Neural progenitor cell (in vitro differentiated cells): ENCODE measurements around the gene KCNJ9. TPM values are rescaled to one million over a fixed set of nuclear protein-coding genes. Genes with fewer than 3 reads are reported as not detected.

Experiments
- DNase-seq: peaks from one replicate; pipeline ENCODE4 v3.0.0-alpha.2; 2016; ENCODE audit warnings: low spot score
- H2AFZ ChIP-seq: fragments of 200-600 bp; sonication (generic); replicated peaks from 2 replicates; pipeline ENCODE4 v1.6.1; 2016; ENCODE audit warnings: antibody characterized with exemption
- H3F3A ChIP-seq: fragments of 200-600 bp; sonication (generic); 2 replicates; pipeline ENCODE4 v1.6.1; 2016; ENCODE audit warnings: antibody characterized with exemption, low read depth
- H3K27ac ChIP-seq: fragments of 200-600 bp; sonication (generic); 2 replicates; pipeline ENCODE4 v1.5.1; 2016; ENCODE audit warnings: mild to moderate bottlenecking
- H3K27me3 ChIP-seq: fragments of 200-600 bp; sonication (generic); 2 replicates; pipeline ENCODE4 v1.6.1; 2016; ENCODE audit warnings: mild to moderate bottlenecking, moderate library complexity
- H3K36me3 ChIP-seq: fragments of 200-600 bp; sonication (generic); 2 replicates; pipeline ENCODE4 v1.5.1; 2016
- H3K4me1 ChIP-seq: fragments of 200-600 bp; sonication (generic); 2 replicates; pipeline ENCODE4 v1.6.1; 2016; ENCODE audit warnings: mixed run types
- H3K4me2 ChIP-seq: fragments of 200-600 bp; sonication (generic); 2 replicates; pipeline ENCODE4 v1.6.1; 2016
- H3K4me3 ChIP-seq: fragments of 200-600 bp; sonication (generic); 2 replicates; pipeline ENCODE4 v1.5.1; 2016
- H3K79me2 ChIP-seq: fragments of 200-600 bp; sonication (generic); 2 replicates; pipeline ENCODE4 v1.6.1; 2016; ENCODE audit warnings: low read depth
- H3K9ac ChIP-seq: fragments of 200-600 bp; sonication (generic); 2 replicates; pipeline ENCODE4 v1.6.1; 2016
- H3K9me3 ChIP-seq: fragments of 200-600 bp; sonication (generic); 2 replicates; pipeline ENCODE4 v1.5.1; 2016; ENCODE audit warnings: low read depth
- H4K20me1 ChIP-seq: fragments of 200-600 bp; sonication (generic); 2 replicates; pipeline ENCODE4 v1.6.1; 2016; ENCODE audit warnings: low read depth
- H3K27ac Mint-ChIP-seq: 3 replicates; pipeline ENCODE4 v1.8.0; 2021; ENCODE audit warnings: mixed read lengths
- H3K27me3 Mint-ChIP-seq: 2 replicates; pipeline ENCODE4 v1.8.0; 2022; ENCODE audit warnings: low read depth, mild to moderate bottlenecking, inconsistent platforms, moderate library complexity, mixed read lengths; ENCODE audit not compliant: insufficient read depth
- H3K36me3 Mint-ChIP-seq: 3 replicates; pipeline ENCODE4 v1.8.0; 2021; ENCODE audit warnings: mixed read lengths
- H3K4me1 Mint-ChIP-seq: 3 replicates; pipeline ENCODE4 v1.8.0; 2021; ENCODE audit warnings: mixed read lengths
- H3K4me3 Mint-ChIP-seq: 3 replicates; pipeline ENCODE4 v1.8.0; 2021; ENCODE audit warnings: mild to moderate bottlenecking, moderate library complexity, mixed read lengths
- H3K9me3 Mint-ChIP-seq: 3 replicates; pipeline ENCODE4 v1.8.0; 2020; ENCODE audit warnings: mixed read lengths
- EZH2 ChIP-seq: fragments of 200-600 bp; sonication (generic); IDR thresholded peaks from 2 replicates; pipeline ENCODE4 v1.6.1; 2017; ENCODE audit warnings: antibody characterized with exemption, mild to moderate bottlenecking, moderate library complexity
- EZH2phosphoT487 ChIP-seq: fragments of 200-600 bp; sonication (generic); IDR thresholded peaks from 2 replicates; pipeline ENCODE4 v1.6.1; 2017; ENCODE audit warnings: antibody characterized with exemption
- total RNA-seq: library from RNA; depleted of rRNA; stranded (reverse); fragments of >200 nt; gene quantifications from 2 replicates; pipeline ENCODE4 v1.2.3, GENCODE V29; 2015; ENCODE audit warnings: low replicate concordance
- TF ChIP-seq, protein P1 (sequence below): fragments of 200-600 bp; sonication (generic); IDR thresholded peaks from 2 replicates; pipeline ENCODE4 v1.5.1; 2017; ENCODE audit warnings: antibody characterized with exemption, mild to moderate bottlenecking

Gene KCNJ9
- total RNA-seq, 1 donor from 2014 or later = 0.09 TPM

GRCh38 chr1:160129558-160129957 lies 48.2 kb downstream of the KCNJ9 start:
- H3K36me3 Mint-ChIP-seq = peaks cover 55% of the 10 kb centered on the region
- no peaks in the 10 kb centered on the region for H3K79me2 ChIP-seq
- peaks cover 6% of the 10 kb centered on the region for H3K36me3 ChIP-seq
- TF ChIP-seq, protein P1, sequence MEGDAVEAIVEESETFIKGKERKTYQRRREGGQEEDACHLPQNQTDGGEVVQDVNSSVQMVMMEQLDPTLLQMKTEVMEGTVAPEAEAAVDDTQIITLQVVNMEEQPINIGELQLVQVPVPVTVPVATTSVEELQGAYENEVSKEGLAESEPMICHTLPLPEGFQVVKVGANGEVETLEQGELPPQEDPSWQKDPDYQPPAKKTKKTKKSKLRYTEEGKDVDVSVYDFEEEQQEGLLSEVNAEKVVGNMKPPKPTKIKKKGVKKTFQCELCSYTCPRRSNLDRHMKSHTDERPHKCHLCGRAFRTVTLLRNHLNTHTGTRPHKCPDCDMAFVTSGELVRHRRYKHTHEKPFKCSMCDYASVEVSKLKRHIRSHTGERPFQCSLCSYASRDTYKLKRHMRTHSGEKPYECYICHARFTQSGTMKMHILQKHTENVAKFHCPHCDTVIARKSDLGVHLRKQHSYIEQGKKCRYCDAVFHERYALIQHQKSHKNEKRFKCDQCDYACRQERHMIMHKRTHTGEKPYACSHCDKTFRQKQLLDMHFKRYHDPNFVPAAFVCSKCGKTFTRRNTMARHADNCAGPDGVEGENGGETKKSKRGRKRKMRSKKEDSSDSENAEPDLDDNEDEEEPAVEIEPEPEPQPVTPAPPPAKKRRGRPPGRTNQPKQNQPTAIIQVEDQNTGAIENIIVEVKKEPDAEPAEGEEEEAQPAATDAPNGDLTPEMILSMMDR = no peak
- TF ChIP-seq EZH2phosphoT487 (no peak), EZH2 (no peak)
- H3K4me3 Mint-ChIP-seq = no peak overlapping the region
- H3F3A ChIP-seq = peaks cover under 1% of the 10 kb centered on the region
- H4K20me1 ChIP-seq = no peaks in the 10 kb centered on the region
- H3K9me3 Mint-ChIP-seq = no peaks in the 10 kb centered on the region
- H3K4me1 ChIP-seq = no peaks in the 10 kb centered on the region
- H3K4me3 ChIP-seq = no peak overlapping the region
- H3K9me3 ChIP-seq = no peaks in the 10 kb centered on the region
- H3K27ac ChIP-seq = no peak overlapping the region
- H3K27me3 Mint-ChIP-seq = peaks cover 2% of the 10 kb centered on the region
- H3K9ac ChIP-seq = no peak overlapping the region
- H3K4me1 Mint-ChIP-seq = peaks cover 3% of the 10 kb centered on the region
- H2AFZ ChIP-seq = no peak overlapping the region
- H3K27ac Mint-ChIP-seq = no peak overlapping the region
- H3K4me2 ChIP-seq = no peak overlapping the region
- no peaks in the 10 kb centered on the region for H3K27me3 ChIP-seq
- DNase-seq = no peak

GRCh38 chr1:160129966-160130365 lies 48.6 kb downstream of the KCNJ9 start:
- Histone ChIP-seq H3K4me3 (no peak overlapping the region), H3K4me2 (no peak overlapping the region), H3K36me3 (peaks cover 6% of the 10 kb centered on the region), H4K20me1 (no peaks in the 10 kb centered on the region), H3K27ac (no peak overlapping the region), H3K9ac (no peak overlapping the region), H3K27me3 (no peaks in the 10 kb centered on the region), H2AFZ (no peak overlapping the region), H3K4me1 (no peaks in the 10 kb centered on the region), H3K79me2 (no peaks in the 10 kb centered on the region), H3F3A (peaks cover 3% of the 10 kb centered on the region), H3K9me3 (no peaks in the 10 kb centered on the region)
- Mint-ChIP-seq H3K27me3 (peaks cover 2% of the 10 kb centered on the region), H3K9me3 (no peaks in the 10 kb centered on the region), H3K4me1 (peaks cover 6% of the 10 kb centered on the region), H3K36me3 (peaks cover 57% of the 10 kb centered on the region), H3K27ac (no peak overlapping the region), H3K4me3 (no peak overlapping the region)
- TF ChIP-seq EZH2phosphoT487 (no peak), EZH2 (no peak)
- TF ChIP-seq, protein P1 = no peak
- DNase-seq = no peak

DNA sequence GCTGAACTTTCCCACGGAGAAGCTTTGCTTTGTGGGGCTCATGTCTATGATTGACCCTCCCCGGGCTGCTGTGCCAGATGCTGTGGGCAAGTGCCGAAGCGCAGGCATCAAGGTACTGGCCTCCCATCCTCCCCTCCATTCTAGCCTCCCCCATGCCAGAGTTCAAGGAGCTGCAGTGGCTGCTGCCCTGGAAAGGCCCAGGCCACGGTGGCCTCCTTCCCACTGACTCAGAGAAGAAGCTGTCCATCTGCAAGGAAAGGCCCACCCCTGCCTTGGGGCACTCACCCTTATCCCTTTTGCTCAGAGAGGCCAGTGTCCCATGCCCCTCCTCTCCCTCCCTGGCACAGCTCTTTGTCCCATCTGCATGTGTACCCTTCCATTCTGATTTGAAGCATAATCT lies 49.1 kb downstream of the KCNJ9 start:
- Histone ChIP-seq H3K79me2 (no peaks in the 10 kb centered on the region), H3K27me3 (no peaks in the 10 kb centered on the region), H3K9ac (no peak overlapping the region), H2AFZ (no peak overlapping the region), H3K9me3 (no peaks in the 10 kb centered on the region), H3K4me1 (no peaks in the 10 kb centered on the region), H4K20me1 (no peaks in the 10 kb centered on the region), H3K4me3 (no peak overlapping the region), H3F3A (peaks cover 3% of the 10 kb centered on the region), H3K36me3 (peaks cover 6% of the 10 kb centered on the region), H3K4me2 (no peak overlapping the region), H3K27ac (no peak overlapping the region)
- Mint-ChIP-seq H3K36me3 (peaks cover 60% of the 10 kb centered on the region), H3K9me3 (no peaks in the 10 kb centered on the region), H3K27me3 (peaks cover 2% of the 10 kb centered on the region), H3K27ac (peak overlapping the region; percentile 33), H3K4me3 (no peak overlapping the region), H3K4me1 (peaks cover 6% of the 10 kb centered on the region)
- no peak for TF ChIP-seq EZH2phosphoT487
- TF ChIP-seq, protein P1 = no peak
- TF ChIP-seq EZH2 = no peak
- DNase-seq = no peak

GRCh38 chr1:160130939-160131338 lies 49.6 kb downstream of the KCNJ9 start:
- H3K27me3 ChIP-seq = no peaks in the 10 kb centered on the region
- Mint-ChIP-seq H3K27me3 (peaks cover 2% of the 10 kb centered on the region), H3K36me3 (peaks cover 63% of the 10 kb centered on the region), H3K4me3 (no peak overlapping the region), H3K4me1 (peaks cover 6% of the 10 kb centered on the region), H3K27ac (peak overlapping the region; percentile 33), H3K9me3 (no peaks in the 10 kb centered on the region)
- peaks cover 3% of the 10 kb centered on the region for H3F3A ChIP-seq
- no peak for DNase-seq
- H2AFZ ChIP-seq = no peak overlapping the region
- no peaks in the 10 kb centered on the region for H3K9me3 ChIP-seq
- H3K79me2 ChIP-seq = no peaks in the 10 kb centered on the region
- H3K4me1 ChIP-seq = no peaks in the 10 kb centered on the region
- H3K9ac ChIP-seq = no peak overlapping the region
- H3K4me2 ChIP-seq = no peak overlapping the region
- H3K4me3 ChIP-seq = no peak overlapping the region
- TF ChIP-seq, protein P1 = no peak
- TF ChIP-seq EZH2phosphoT487 (no peak), EZH2 (no peak)
- H3K27ac ChIP-seq = no peak overlapping the region
- H3K36me3 ChIP-seq = peaks cover 6% of the 10 kb centered on the region
- no peaks in the 10 kb centered on the region for H4K20me1 ChIP-seq
